Spleen (tissue), 11 donors: ENCODE results near the gene NRG3. TPM values are rescaled to one million over a fixed set of nuclear protein-coding genes. Genes with fewer than 3 reads are reported as not detected.

Experiments
- DNase-seq: peaks from one replicate; pipeline ENCODE4 v3.0.0-alpha.2; 2020
- H3K27ac ChIP-seq, 8 donors: fragments of 200-600 bp; sonication (generic) in 7 of 8; 1 replicate in 4 of 8; 2 replicates in 4 of 8; pipeline versions ENCODE4 v1.5.0 to v1.8.0; 2016 to 2021; ENCODE audit warnings: inconsistent platforms in 4 of 8, mild to moderate bottlenecking in 4 of 8, moderate library complexity in 1 of 8
- H3K27me3 ChIP-seq, 7 donors: fragments of 200-600 bp; sonication (generic) in 6 of 7; replicated peaks in 1 of 7; 1 replicate in 4 of 7; 2 replicates in 3 of 7; pipeline versions ENCODE4 v1.5.0 to v1.8.0; 2016 to 2021; ENCODE audit warnings: inconsistent platforms in 3 of 7, mild to moderate bottlenecking in 1 of 7
- H3K36me3 ChIP-seq, 6 donors: fragments of 200-600 bp; sonication (generic) in 5 of 6; 1 replicate in 4 of 6; 2 replicates in 2 of 6; pipeline versions ENCODE4 v1.5.0 to v1.8.0; 2016 to 2021; ENCODE audit warnings: inconsistent platforms in 2 of 6
- H3K4me1 ChIP-seq, 6 donors: fragments of 200-600 bp; sonication (generic) in 5 of 6; 1 replicate in 3 of 6; 2 replicates in 3 of 6; pipeline versions ENCODE4 v1.5.0 to v1.8.0; 2016 to 2021; ENCODE audit warnings: inconsistent platforms in 3 of 6
- H3K4me3 ChIP-seq, 8 donors: fragments of 200-600 bp; sonication (generic) in 7 of 8; 1 replicate in 4 of 8; 2 replicates in 4 of 8; pipeline versions ENCODE4 v1.5.0 to v1.8.0; 2016 to 2021; ENCODE audit warnings: inconsistent platforms in 4 of 8, mild to moderate bottlenecking in 4 of 8, moderate library complexity in 2 of 8
- H3K9me3 ChIP-seq, 8 donors: fragments of 200-600 bp; sonication (generic) in 7 of 8; 1 replicate in 4 of 8; 2 replicates in 4 of 8; pipeline versions ENCODE4 v1.5.0 to v1.8.0; 2016 to 2021; ENCODE audit warnings: inconsistent platforms in 4 of 8
- CTCF ChIP-seq, 11 experiments: fragments of 200-600 bp in 7 of 11; fragments of 450-650 bp in 4 of 11; sonication (generic) in 4 of 11; IDR thresholded peaks in 8 of 11; conservative IDR thresholded peaks in 3 of 11; 1 replicate in 7 of 11; 2 replicates in 4 of 11; pipeline versions ENCODE4 v1.4.0 to v1.8.0; 2016 to 2021; ENCODE audit warnings: antibody characterized with exemption in 11 of 11, inconsistent platforms in 4 of 11, mild to moderate bottlenecking in 1 of 11
- POLR2A ChIP-seq, 3 donors: fragments of 450-650 bp; IDR thresholded peaks; one replicate each; pipeline ENCODE4 v1.5.1; 2017; ENCODE audit warnings: antibody characterized with exemption in 3 of 3, mild to moderate bottlenecking in 1 of 3
- POLR2AphosphoS5 ChIP-seq, 3 donors: sonication (generic); formaldehyde crosslinking; IDR thresholded peaks; one replicate each; pipeline ENCODE4 v1.5.1; 2017; ENCODE audit warnings: antibody characterized with exemption in 3 of 3
- WGBS, 5 donors: extraction: QIAGEN DNeasy Blood & Tissue Kit in 3 of 5; methylation state at CpG; one replicate each; pipeline versions ENCODE4 v1.1.5 to v1.1.7; 2013 to 2018; 5-methylcytosine and 5-hydroxymethylcytosine counted together
- intact Hi-C: fragments of 100-400 bp; cut with DNase I; formaldehyde crosslinking; loops from one replicate; pipeline ENCODE4 v1.15.0; 2023; ENCODE audit warnings: low total_unique reads
- polyA plus RNA-seq, 3 donors: library from polyadenylated mRNA; stranded (reverse); fragments of 200-250 nt; gene quantifications; one replicate each; pipeline ENCODE4 v1.2.1, GENCODE V29; 2013
- total RNA-seq, 7 donors: library from RNA; depleted of rRNA in 3 of 7; stranded (reverse); fragments of >200 nt in 3 of 7; fragmentation: NEBNext Ultra II Directional in 4 of 7; extraction: Animal tissue kit (Norgen Biotek cat#: 25700) in 4 of 7; gene quantifications; one replicate each; pipeline versions ENCODE4 v1.1.0 to v1.2.1, GENCODE V29; 2016 to 2021
- donor health status: healthy with polysubstance abuse.
- donor health status: DM: no; HTN: no; CAD: no; lungs with moderate emphysema.
- donor health status: DM: no; HTN: no; CAD: no.
- donor health status: Bipolar disorder and iron deficiency.
- donor health status: healthy.
- donor health status: DM: no; HTN: no; CAD: no.
- donor health status: DM: yes; HTN: yes; CAD: no.

NRG3 gene
- total and polyA plus RNA-seq, 10 donors: 0.10 to 0.22 (median 0.21) TPM; not detected in 7

- H3K4me1 ChIP-seq: no peaks in the 10 kb centered on the region
- H3K4me3 ChIP-seq: no peak overlapping the region
- no peak for TF ChIP-seq CTCF (IDR thresholded peaks at IDR 0.05 in 8 of 11, conservative IDR thresholded peaks at IDR 0.05 in 3 of 11)
- no peak for TF ChIP-seq POLR2A (IDR thresholded peaks at IDR 0.05)
- TF ChIP-seq POLR2AphosphoS5 (IDR thresholded peaks at IDR 0.05): no peak
- H3K27me3 ChIP-seq: no peaks in the 10 kb centered on the region
- peaks cover 0 to 6% (median 0%) of the 10 kb centered on the region in 8 donors for H3K9me3 ChIP-seq
- H3K36me3 ChIP-seq: no peaks in the 10 kb centered on the region
- 87 to 95% (median 94%) methylated on average over 3 of the region's 3 CpGs for WGBS, 5 donors
- intact Hi-C loops: no loop called here
- DNase-seq: no peak
- no peak overlapping the region for H3K27ac ChIP-seq
Measured at GRCh38 chr10:82554381-82554780, 679.4 kb downstream of the NRG3 start.

GRCh38 chr10:82558014-82558607 is 683.1 kb downstream of the NRG3 start:
- Histone ChIP-seq H3K4me1 (no peaks in the 10 kb centered on the region), H3K27ac (no peak overlapping the region), H3K4me3 (no peak overlapping the region), H3K36me3 (no peaks in the 10 kb centered on the region), H3K27me3 (no peaks in the 10 kb centered on the region), H3K9me3 (peaks cover 0 to 9% (median 2%) of the 10 kb centered on the region in 8 donors)
- WGBS, 5 donors: 40 to 75% (median 42%) methylated on average over 2 of the region's 2 CpGs
- DNase-seq: no peak
- TF ChIP-seq POLR2AphosphoS5 (IDR thresholded peaks at IDR 0.05) (no peak), CTCF (IDR thresholded peaks at IDR 0.05 in 8 of 11, conservative IDR thresholded peaks at IDR 0.05 in 3 of 11) (no peak), POLR2A (IDR thresholded peaks at IDR 0.05) (no peak)
- intact Hi-C loops: no loop called here

DNA sequence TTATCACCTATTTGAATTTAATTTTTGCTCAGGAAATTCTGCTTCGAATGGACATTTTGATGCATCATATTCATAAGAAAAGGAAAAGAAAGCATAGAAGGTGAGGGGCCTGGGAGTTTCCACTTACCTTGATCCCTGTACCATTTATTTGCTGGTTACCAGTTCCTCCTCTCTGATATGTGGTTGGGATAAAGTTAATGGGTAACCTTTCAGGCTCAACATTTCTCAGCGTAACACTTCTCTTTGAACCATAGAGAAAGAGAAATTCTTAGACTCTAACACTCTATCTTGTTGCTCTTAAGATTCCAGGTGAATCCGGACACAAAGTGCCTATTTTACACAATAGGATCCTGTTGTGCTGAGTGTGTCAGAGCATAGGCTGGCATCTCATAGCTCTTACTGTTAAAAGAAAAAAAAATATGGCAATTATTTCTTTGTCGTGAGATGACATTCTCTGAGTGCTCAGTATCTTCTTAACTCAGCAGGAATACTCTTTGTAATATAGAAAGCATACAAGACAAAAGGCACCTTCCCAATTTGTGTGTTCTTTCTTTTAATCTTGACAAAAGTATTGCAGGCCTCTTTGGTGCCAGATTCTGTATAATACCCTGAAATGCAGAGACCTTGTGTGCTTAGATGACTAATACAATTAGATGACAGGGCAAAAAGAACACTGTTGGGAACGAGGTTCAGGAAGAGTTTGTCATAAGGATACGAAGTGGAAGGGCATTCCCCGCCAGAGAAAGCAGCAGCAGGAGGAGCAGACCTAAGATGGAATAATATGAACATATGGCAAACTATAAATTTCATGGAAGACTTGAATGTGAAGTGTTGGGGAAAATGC is 689.6 kb downstream of the NRG3 start:
- Histone ChIP-seq H3K4me3 (no peak overlapping the region), H3K9me3 (peaks cover 0 to 8% (median 0%) of the 10 kb centered on the region in 8 donors), H3K27ac (no peak overlapping the region), H3K4me1 (no peaks in the 10 kb centered on the region), H3K36me3 (no peaks in the 10 kb centered on the region), H3K27me3 (no peaks in the 10 kb centered on the region)
- no peak for DNase-seq
- WGBS, 5 donors: 73 to 81% (median 75%) methylated on average over 7 of the region's 7 CpGs
- TF ChIP-seq POLR2AphosphoS5 (IDR thresholded peaks at IDR 0.05) (no peak), CTCF (IDR thresholded peaks at IDR 0.05 in 8 of 11, conservative IDR thresholded peaks at IDR 0.05 in 3 of 11) (no peak), POLR2A (IDR thresholded peaks at IDR 0.05) (no peak)
- intact Hi-C loops: no loop called here

DNA sequence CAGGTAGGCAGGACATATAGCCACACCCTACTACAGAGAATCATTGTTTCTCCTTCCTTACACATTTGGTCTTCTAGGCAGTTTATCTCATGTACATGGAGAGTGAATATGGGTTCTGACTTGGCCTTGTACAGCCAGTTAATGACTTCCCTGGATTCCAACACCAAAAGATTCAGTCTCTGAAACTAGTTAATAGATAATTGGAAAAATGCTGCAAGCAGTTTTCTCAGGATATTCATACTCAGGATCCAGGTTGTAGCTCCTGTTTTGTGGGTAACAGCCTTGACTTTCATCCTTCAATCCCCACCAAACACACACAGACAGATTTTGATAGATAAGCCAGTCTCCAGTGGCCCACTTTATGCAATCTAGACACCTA is 690.2 kb downstream of the NRG3 start:
- no peak overlapping the region for H3K4me3 ChIP-seq
- H3K27ac ChIP-seq: no peak overlapping the region
- H3K4me1 ChIP-seq: no peaks in the 10 kb centered on the region
- peaks cover 0 to 8% (median 0%) of the 10 kb centered on the region in 8 donors for H3K9me3 ChIP-seq
- H3K36me3 ChIP-seq: no peaks in the 10 kb centered on the region
- intact Hi-C loops: no loop called here
- TF ChIP-seq POLR2A (IDR thresholded peaks at IDR 0.05): no peak
- no peak for TF ChIP-seq CTCF (IDR thresholded peaks at IDR 0.05 in 8 of 11, conservative IDR thresholded peaks at IDR 0.05 in 3 of 11)
- TF ChIP-seq POLR2AphosphoS5 (IDR thresholded peaks at IDR 0.05): no peak
- no peak for DNase-seq
- no peaks in the 10 kb centered on the region for H3K27me3 ChIP-seq
